ENCODE measurements around the gene EXOC2.

DNA sequence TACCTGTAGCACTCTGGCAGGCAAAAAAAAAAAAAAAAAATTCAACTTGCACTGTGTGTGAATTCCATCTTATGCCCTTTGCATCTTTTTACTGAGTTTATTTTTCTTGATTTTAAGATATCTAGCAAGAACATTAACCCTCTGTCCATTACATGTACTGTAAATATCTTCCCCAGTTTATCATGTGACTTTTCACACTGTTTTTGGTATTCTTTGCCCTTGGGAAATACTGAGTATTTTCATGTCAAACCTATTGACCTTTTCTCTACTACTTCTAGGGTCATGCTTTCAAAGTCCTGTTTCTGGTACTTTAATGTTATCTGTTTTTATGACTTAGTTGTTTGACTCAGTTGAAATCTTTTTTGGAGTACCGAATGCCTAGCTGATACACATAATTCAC is 35.2 kb downstream of the EXOC2 start:
- TF ChIP-seq JUN (CRISPR knock-in tag; IDR thresholded peaks at IDR 0.05) (no peak), ZNF232 (CRISPR knock-in tag; IDR thresholded peaks at IDR 0.05) (no peak), SP1 (CRISPR knock-in tag; conservative IDR thresholded peaks at IDR 0.05) (no peak), NR3C1 (CRISPR knock-in tag; conservative IDR thresholded peaks at IDR 0.05; ENCODE audit: low read depth) (no peak), NFYB (CRISPR knock-in tag; conservative IDR thresholded peaks at IDR 0.05; ENCODE audit: low read depth) (no peak), NR1H2 (CRISPR knock-in tag; IDR thresholded peaks at IDR 0.05) (no peak), CBFB (CRISPR knock-in tag; IDR thresholded peaks at IDR 0.05; ENCODE audit: low read depth) (no peak), EMX1 (CRISPR knock-in tag; IDR thresholded peaks at IDR 0.05) (no peak)
- TF ChIP-seq, protein P1, sequence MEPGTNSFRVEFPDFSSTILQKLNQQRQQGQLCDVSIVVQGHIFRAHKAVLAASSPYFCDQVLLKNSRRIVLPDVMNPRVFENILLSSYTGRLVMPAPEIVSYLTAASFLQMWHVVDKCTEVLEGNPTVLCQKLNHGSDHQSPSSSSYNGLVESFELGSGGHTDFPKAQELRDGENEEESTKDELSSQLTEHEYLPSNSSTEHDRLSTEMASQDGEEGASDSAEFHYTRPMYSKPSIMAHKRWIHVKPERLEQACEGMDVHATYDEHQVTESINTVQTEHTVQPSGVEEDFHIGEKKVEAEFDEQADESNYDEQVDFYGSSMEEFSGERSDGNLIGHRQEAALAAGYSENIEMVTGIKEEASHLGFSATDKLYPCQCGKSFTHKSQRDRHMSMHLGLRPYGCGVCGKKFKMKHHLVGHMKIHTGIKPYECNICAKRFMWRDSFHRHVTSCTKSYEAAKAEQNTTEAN (CRISPR knock-in tag; IDR thresholded peaks at IDR 0.05), result no peak
- TF ChIP-seq, protein P2, sequence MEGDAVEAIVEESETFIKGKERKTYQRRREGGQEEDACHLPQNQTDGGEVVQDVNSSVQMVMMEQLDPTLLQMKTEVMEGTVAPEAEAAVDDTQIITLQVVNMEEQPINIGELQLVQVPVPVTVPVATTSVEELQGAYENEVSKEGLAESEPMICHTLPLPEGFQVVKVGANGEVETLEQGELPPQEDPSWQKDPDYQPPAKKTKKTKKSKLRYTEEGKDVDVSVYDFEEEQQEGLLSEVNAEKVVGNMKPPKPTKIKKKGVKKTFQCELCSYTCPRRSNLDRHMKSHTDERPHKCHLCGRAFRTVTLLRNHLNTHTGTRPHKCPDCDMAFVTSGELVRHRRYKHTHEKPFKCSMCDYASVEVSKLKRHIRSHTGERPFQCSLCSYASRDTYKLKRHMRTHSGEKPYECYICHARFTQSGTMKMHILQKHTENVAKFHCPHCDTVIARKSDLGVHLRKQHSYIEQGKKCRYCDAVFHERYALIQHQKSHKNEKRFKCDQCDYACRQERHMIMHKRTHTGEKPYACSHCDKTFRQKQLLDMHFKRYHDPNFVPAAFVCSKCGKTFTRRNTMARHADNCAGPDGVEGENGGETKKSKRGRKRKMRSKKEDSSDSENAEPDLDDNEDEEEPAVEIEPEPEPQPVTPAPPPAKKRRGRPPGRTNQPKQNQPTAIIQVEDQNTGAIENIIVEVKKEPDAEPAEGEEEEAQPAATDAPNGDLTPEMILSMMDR (IDR thresholded peaks at IDR 0.05), result no peak
- TF ChIP-seq, protein P3, sequence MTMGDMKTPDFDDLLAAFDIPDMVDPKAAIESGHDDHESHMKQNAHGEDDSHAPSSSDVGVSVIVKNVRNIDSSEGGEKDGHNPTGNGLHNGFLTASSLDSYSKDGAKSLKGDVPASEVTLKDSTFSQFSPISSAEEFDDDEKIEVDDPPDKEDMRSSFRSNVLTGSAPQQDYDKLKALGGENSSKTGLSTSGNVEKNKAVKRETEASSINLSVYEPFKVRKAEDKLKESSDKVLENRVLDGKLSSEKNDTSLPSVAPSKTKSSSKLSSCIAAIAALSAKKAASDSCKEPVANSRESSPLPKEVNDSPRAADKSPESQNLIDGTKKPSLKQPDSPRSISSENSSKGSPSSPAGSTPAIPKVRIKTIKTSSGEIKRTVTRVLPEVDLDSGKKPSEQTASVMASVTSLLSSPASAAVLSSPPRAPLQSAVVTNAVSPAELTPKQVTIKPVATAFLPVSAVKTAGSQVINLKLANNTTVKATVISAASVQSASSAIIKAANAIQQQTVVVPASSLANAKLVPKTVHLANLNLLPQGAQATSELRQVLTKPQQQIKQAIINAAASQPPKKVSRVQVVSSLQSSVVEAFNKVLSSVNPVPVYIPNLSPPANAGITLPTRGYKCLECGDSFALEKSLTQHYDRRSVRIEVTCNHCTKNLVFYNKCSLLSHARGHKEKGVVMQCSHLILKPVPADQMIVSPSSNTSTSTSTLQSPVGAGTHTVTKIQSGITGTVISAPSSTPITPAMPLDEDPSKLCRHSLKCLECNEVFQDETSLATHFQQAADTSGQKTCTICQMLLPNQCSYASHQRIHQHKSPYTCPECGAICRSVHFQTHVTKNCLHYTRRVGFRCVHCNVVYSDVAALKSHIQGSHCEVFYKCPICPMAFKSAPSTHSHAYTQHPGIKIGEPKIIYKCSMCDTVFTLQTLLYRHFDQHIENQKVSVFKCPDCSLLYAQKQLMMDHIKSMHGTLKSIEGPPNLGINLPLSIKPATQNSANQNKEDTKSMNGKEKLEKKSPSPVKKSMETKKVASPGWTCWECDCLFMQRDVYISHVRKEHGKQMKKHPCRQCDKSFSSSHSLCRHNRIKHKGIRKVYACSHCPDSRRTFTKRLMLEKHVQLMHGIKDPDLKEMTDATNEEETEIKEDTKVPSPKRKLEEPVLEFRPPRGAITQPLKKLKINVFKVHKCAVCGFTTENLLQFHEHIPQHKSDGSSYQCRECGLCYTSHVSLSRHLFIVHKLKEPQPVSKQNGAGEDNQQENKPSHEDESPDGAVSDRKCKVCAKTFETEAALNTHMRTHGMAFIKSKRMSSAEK (CRISPR knock-in tag; IDR thresholded peaks at IDR 0.05; ENCODE audit: borderline replicate concordance), result no peak
- TF ChIP-seq, protein P4, sequence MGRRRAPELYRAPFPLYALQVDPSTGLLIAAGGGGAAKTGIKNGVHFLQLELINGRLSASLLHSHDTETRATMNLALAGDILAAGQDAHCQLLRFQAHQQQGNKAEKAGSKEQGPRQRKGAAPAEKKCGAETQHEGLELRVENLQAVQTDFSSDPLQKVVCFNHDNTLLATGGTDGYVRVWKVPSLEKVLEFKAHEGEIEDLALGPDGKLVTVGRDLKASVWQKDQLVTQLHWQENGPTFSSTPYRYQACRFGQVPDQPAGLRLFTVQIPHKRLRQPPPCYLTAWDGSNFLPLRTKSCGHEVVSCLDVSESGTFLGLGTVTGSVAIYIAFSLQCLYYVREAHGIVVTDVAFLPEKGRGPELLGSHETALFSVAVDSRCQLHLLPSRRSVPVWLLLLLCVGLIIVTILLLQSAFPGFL (CRISPR knock-in tag; IDR thresholded peaks at IDR 0.05; ENCODE audit: borderline replicate concordance), result no peak
- TF ChIP-seq, protein P5, sequence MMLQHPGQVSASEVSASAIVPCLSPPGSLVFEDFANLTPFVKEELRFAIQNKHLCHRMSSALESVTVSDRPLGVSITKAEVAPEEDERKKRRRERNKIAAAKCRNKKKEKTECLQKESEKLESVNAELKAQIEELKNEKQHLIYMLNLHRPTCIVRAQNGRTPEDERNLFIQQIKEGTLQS (CRISPR knock-in tag; conservative IDR thresholded peaks at IDR 0.05), result no peak
- TF ChIP-seq, protein P6, sequence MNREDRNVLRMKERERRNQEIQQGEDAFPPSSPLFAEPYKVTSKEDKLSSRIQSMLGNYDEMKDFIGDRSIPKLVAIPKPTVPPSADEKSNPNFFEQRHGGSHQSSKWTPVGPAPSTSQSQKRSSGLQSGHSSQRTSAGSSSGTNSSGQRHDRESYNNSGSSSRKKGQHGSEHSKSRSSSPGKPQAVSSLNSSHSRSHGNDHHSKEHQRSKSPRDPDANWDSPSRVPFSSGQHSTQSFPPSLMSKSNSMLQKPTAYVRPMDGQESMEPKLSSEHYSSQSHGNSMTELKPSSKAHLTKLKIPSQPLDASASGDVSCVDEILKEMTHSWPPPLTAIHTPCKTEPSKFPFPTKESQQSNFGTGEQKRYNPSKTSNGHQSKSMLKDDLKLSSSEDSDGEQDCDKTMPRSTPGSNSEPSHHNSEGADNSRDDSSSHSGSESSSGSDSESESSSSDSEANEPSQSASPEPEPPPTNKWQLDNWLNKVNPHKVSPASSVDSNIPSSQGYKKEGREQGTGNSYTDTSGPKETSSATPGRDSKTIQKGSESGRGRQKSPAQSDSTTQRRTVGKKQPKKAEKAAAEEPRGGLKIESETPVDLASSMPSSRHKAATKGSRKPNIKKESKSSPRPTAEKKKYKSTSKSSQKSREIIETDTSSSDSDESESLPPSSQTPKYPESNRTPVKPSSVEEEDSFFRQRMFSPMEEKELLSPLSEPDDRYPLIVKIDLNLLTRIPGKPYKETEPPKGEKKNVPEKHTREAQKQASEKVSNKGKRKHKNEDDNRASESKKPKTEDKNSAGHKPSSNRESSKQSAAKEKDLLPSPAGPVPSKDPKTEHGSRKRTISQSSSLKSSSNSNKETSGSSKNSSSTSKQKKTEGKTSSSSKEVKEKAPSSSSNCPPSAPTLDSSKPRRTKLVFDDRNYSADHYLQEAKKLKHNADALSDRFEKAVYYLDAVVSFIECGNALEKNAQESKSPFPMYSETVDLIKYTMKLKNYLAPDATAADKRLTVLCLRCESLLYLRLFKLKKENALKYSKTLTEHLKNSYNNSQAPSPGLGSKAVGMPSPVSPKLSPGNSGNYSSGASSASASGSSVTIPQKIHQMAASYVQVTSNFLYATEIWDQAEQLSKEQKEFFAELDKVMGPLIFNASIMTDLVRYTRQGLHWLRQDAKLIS (CRISPR knock-in tag; IDR thresholded peaks at IDR 0.05; ENCODE audit: borderline replicate concordance), result no peak

Measured in WTC11 (cell line).